ENCODE results near the gene GRID2.

DNA sequence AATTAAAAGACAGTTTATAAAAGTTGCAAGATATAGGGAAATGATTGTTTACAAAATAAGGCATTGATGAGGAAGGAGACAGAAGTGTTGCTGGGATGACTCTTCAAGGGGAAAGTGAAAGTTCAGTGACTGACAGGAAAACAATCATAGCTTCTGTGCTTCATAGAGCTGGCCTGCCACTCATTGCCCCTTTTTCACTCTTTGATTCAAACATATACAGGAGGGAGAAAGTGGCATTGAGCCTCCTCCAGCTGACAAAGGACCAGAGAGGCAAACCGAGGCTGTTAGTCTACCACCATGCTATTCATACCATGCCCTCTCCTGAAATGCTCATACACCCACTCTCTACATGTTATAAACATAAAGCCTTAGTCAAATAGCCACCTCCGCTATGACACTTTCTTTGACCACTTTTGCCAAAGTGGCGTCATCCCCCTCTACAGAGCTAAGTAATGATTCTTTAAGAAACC is 1445.6 kb downstream of the GRID2 start:
- TF ChIP-seq POLR2A (IDR thresholded peaks at IDR 0.05; ENCODE audit: low read length) (no peak), GATA1 (IDR thresholded peaks at IDR 0.05; ENCODE audit: low read depth, low read length) (no peak)

All from erythroblast (primary cell).